Activated naive CD8-positive, alpha-beta T cell (primary cell): ENCODE data around the gene HOXC9.

Experiments used
- H3K27ac Mint-ChIP-seq: one replicate; pipeline ENCODE4 v1.8.0; 2021; ENCODE audit warnings: mixed read lengths
- H3K27me3 Mint-ChIP-seq: one replicate; pipeline ENCODE4 v1.8.0; 2021; ENCODE audit warnings: mixed read lengths
- H3K36me3 Mint-ChIP-seq: one replicate; pipeline ENCODE4 v1.8.0; 2021; ENCODE audit warnings: mixed read lengths
- H3K4me1 Mint-ChIP-seq: one replicate; pipeline ENCODE4 v1.8.0; 2021; ENCODE audit warnings: low read depth, mixed read lengths
- H3K4me3 Mint-ChIP-seq: one replicate; pipeline ENCODE4 v1.8.0; 2021; ENCODE audit warnings: mild to moderate bottlenecking, mixed read lengths
- H3K9me3 Mint-ChIP-seq: one replicate; pipeline ENCODE4 v1.8.0; 2021; ENCODE audit warnings: low read depth, mixed read lengths

HOXC9 gene

DNA sequence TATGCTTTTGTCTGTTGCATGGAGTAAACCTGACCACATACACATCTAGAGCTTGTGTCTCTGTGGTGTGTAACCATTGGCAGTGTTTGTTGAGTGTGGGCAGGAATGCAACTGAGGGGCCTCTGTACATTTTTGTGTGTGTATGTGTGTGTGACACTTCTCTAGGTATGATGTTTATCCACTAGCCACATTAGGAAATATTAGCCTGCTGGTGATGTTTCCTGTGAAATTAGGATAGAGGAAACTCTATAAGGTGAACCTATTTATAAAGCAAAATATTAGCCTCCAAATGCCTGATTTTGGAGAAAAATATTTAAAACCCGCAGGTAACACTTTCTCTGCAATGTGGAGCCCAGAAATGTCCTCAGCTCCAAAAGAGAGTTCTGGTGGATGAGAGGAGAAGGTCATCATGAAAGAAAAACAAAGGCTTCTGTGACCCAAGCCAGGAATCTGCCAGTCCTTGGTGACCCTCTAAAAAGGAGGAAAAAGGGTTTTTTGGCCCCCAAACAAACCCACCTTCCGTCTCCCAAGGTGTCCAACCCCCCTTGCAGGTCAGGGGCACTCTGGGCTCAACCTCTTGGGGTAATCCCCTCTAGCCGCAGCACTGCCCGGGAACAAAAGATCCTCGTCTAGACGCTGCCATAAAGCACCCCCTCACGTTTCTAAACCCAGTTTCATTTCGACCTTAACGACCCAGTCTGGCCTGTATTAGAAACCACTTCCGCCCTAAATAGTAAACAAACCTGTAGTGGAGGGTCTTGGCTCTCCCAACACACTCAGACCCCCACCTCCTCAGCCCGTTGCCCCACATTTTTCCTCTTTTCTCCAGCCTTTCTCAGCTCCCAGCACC, 22.1 kb upstream of the HOXC9 start:
- H3K27me3 Mint-ChIP-seq, result peaks cover 62% of the 10 kb centered on the region
- H3K27ac Mint-ChIP-seq, result no peak overlapping the region
- H3K36me3 Mint-ChIP-seq, result peaks cover 2% of the 10 kb centered on the region
- H3K9me3 Mint-ChIP-seq, result no peaks in the 10 kb centered on the region
- no peak overlapping the region for H3K4me3 Mint-ChIP-seq
- peaks cover 26% of the 10 kb centered on the region for H3K4me1 Mint-ChIP-seq

DNA sequence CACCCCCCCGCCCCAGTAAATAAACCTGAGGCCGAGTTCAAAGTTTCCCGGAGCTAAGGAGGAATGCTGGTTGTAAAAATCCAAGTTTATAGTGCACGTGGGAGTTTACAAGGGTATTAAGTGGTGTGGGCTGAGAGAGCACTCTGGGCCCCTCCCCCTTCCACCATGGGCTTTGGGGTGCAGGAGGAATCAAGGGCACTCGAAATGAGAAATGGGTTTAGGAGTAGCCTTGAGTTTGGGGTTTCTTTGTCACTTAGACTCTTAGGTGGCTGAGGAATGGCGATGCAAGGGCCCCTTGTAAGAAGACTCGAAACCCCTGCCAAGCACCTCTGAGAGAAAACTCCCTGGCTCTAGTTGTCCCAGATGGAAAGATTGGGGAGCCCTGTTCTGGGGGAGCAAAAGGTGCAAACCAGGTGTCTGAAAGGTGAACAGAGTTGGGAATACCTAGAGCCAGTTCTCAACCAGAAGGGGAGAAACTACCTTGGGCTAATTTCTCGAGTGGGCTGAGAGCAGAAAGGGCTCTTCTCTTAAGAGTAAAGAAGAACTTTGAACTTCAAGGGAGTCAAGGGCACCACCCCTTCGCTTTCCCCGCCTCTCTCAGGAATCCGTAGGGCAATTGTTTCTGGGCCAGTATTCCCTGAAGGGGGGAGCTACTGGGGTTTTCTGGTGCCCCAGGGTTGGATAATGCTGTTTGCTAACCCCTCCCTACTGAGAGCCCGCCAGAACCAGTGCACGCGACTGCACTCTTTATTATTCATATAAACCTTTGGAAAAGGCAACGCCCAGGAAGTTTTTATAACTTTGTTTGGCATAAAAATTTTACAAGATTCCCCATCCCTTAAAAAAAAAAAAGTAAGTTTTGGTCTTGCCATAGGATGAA, 21.2 kb upstream of the HOXC9 start:
- Mint-ChIP-seq H3K4me1 (peaks cover 19% of the 10 kb centered on the region), H3K9me3 (no peaks in the 10 kb centered on the region), H3K27me3 (peaks cover 64% of the 10 kb centered on the region), H3K36me3 (no peaks in the 10 kb centered on the region), H3K4me3 (no peak overlapping the region), H3K27ac (no peak overlapping the region)

DNA sequence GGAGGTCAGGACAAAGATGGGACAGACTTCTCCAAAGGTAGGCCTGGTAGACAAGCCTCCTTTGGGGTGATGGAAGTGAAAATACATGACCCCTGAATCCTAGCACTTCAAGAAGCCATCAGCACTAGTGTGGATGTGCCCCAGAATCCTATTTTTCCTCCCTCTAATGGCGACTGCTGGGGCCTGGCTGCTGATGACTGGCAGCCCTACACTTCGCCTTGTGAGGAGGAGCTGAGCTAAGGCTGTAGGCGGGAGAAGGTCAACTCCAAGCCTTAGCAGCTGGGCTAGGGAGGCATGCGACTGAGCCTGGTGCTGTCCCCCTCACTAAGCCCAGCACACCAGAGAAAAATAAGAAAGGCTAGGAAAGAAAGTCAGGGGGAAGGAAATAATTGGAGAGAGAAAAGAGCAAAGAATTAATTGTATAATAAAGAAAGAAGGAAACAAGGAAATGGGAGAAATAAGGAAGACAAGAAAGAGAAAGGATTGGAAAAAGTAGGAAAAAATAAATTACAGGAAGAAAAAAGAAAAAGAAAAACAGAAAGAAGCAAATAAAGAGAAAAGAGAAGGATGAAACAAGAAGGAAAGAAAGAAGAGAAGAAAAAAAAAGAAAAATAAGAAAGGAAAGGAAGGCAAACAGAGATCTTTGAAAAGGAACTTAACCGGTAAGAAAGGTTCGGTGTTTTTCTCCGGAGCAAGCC, 19.7 kb upstream of the HOXC9 start:
- Mint-ChIP-seq H3K4me1 (peaks cover 20% of the 10 kb centered on the region), H3K9me3 (no peaks in the 10 kb centered on the region), H3K27ac (no peak overlapping the region), H3K4me3 (no peak overlapping the region), H3K27me3 (peaks cover 68% of the 10 kb centered on the region), H3K36me3 (no peaks in the 10 kb centered on the region)

DNA sequence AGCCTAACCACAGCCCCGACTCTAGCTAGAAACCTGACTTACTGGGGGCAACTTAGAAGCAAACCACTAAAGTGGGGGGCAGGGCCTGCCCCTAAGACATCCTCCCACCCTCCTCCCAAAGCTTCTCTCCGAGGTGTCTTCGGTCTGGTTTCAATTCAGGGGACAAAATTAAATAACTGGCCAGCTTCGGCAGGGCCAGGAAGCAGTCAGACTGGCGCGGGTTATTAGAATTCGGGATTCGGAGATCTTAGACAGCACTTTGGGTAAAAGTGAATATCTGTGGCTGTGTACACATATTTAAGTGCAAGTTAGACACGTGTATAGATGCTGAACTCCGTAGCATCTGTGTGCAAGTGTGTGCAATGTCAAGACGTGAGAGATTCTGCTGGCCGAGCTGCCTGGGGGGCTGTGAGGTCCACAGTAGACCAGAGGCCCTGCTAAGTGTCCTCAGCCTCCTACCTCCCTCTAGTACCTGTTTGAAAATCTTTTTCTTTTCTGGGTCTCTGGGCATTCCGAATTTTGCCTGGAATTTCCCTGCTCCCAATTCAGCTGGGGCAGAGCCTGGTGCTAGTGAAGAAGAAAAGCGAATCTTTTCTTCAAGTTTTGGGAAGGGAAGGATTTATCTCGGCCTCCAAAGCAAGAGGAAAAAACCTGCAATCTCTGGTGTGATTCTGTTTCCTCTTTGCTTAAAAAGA, 19.0 kb upstream of the HOXC9 start:
- Mint-ChIP-seq H3K36me3 (no peaks in the 10 kb centered on the region), H3K27me3 (peaks cover 65% of the 10 kb centered on the region), H3K4me1 (peaks cover 19% of the 10 kb centered on the region), H3K27ac (no peak overlapping the region), H3K9me3 (no peaks in the 10 kb centered on the region), H3K4me3 (no peak overlapping the region)

DNA sequence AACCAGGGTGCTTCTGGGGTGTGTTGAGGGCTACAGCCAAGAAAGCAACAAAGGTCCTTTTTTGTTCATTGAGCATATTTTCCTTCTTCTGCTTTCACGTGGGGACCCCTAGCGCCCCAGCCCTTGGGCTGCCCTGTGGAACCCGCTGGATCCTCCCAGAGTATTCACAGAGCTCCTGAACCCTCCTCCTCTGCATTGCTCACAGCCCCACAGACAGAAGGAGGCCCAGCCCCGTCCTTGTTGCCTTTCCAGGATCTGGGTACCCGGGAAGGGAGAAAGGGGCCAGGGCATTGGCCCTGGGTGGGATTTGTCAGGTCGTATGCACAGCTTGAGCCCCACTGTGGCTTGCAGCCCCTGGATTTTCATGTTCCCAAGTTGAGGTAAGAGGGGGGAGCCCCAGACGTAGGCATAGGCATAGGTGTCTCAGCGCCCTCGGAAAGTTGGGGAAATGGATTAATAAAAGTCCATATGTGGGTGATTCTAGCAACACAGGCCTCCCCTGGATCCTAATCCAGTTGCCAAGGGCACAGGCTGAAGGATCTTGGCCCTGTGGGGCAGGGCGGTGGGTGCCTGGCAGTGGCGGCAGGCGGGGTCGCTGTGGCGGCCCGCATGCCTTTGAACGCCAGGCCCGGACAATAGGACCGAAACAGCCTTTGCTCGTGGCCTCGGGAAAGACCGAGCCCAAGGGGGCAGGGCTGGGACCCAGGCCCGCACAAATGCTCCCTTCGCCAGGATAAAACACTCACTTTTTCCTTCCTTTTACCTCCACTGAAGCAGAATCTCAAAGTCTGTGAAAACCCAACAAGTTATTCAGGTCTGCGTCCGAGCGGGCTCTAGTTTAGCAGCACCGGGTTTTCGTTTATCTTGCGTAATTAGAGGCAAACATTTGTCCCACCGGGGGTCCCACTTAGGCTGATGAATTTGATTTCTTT, 18.1 kb upstream of the HOXC9 start:
- no peaks in the 10 kb centered on the region for H3K36me3 Mint-ChIP-seq
- no peak overlapping the region for H3K27ac Mint-ChIP-seq
- no peaks in the 10 kb centered on the region for H3K9me3 Mint-ChIP-seq
- peaks cover 25% of the 10 kb centered on the region for H3K4me1 Mint-ChIP-seq
- H3K27me3 Mint-ChIP-seq, result peaks cover 67% of the 10 kb centered on the region
- no peak overlapping the region for H3K4me3 Mint-ChIP-seq

DNA sequence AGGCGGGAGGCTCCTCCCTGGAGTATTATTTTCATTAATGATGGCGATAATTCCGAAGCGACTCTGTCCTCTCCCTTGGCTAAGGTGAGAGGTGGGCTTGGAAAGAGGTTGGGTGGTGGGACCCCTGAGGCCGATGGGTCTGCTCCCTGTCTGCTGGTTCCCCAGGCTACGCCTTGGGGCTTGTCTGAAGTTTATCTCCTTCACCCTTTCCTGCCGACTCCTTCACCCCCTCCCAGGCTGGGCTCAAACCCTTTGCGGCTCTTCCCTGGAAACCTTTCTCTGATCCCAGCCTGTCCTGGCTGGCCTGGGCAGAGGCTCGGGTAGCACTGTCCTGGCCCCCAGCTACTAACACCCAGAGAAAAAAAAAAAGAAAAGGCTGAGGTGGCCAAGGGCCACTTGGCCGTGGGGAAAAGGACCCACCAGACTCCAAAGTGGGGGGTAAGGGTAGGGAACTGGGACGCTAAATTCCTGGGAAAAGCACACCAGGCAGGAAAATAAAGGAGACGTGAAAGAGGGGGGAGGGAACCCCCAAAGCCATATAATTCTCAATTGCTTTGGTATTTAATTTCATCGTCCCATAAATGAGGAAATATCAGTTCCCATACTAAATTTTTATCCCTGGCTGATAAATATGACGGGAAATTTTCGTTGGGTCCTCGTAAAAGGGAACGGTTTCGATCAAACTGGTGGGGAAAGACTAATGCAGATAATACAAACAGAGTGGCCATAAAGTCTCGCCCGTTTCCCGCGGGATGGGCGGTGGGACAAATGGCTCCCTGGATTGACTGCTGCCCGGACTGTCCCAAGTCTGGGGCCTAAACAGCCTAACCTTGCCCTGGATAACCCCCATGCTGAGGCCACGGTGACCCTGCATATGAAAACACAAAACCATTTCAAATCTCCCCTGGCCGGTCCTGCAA, 17.1 kb upstream of the HOXC9 start:
- Mint-ChIP-seq H3K4me1 (peaks cover 25% of the 10 kb centered on the region), H3K4me3 (no peak overlapping the region), H3K36me3 (no peaks in the 10 kb centered on the region), H3K27ac (no peak overlapping the region), H3K9me3 (no peaks in the 10 kb centered on the region), H3K27me3 (peaks cover 68% of the 10 kb centered on the region)

DNA sequence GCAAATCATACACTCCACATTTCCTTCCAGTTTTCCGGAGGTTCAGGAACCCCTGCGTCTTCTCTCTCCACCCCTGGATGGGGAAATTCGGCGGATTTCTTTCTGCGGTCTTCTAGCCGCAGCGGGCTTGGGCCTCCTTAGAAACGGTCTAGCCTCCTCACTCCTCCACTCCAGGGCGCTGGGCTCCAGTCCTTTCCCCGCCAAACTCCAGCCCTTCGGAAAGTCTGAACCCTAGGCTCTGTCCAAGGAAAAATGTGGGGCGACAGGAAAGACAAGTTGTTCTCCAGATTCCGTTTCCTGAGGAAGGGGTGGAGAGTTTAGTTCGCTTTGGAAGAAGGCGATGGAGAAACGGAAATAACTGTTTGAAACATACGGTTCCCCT, 16.4 kb upstream of the HOXC9 start:
- no peak overlapping the region for H3K4me3 Mint-ChIP-seq
- no peak overlapping the region for H3K27ac Mint-ChIP-seq

DNA sequence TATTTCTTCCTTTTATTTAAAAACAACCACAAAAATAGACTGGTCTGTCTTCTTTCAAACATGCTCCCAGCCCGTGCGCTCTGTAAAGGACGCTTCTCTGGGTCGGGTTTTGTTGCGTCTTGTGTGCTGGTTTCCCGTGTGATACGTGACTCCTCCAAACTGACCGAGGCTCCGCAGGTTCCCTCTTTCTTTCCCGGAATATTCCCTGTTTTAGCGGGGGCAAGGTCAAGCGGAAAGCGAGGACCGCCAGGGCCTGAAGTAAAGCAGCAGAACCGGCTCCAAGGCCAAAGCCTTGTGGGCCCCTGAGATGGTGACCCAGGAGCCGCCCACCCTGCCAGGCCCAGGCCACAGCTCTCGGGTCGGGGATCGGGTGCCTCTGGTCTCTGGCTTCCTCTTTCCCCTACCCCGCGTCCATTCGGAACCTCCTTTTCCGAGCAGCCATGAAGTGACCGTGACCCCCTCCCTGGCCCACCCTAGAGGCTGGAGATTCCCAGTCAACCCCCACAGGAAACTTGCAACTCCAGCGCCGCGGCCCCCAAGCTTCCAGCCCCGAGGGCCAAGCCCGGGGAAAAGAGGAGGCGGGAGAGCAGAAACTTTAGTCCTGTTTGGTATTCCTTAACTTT, 15.9 kb upstream of the HOXC9 start:
- H3K4me1 Mint-ChIP-seq, result peaks cover 27% of the 10 kb centered on the region
- H3K36me3 Mint-ChIP-seq, result no peaks in the 10 kb centered on the region
- H3K27ac Mint-ChIP-seq, result no peak overlapping the region
- H3K9me3 Mint-ChIP-seq, result no peaks in the 10 kb centered on the region
- no peak overlapping the region for H3K4me3 Mint-ChIP-seq
- H3K27me3 Mint-ChIP-seq, result peaks cover 69% of the 10 kb centered on the region

More for the DNA sequence above, 16.4 kb upstream of the HOXC9 start:
- Mint-ChIP-seq H3K9me3 (no peaks in the 10 kb centered on the region), H3K27me3 (peaks cover 70% of the 10 kb centered on the region), H3K36me3 (no peaks in the 10 kb centered on the region), H3K4me1 (peaks cover 25% of the 10 kb centered on the region)

DNA sequence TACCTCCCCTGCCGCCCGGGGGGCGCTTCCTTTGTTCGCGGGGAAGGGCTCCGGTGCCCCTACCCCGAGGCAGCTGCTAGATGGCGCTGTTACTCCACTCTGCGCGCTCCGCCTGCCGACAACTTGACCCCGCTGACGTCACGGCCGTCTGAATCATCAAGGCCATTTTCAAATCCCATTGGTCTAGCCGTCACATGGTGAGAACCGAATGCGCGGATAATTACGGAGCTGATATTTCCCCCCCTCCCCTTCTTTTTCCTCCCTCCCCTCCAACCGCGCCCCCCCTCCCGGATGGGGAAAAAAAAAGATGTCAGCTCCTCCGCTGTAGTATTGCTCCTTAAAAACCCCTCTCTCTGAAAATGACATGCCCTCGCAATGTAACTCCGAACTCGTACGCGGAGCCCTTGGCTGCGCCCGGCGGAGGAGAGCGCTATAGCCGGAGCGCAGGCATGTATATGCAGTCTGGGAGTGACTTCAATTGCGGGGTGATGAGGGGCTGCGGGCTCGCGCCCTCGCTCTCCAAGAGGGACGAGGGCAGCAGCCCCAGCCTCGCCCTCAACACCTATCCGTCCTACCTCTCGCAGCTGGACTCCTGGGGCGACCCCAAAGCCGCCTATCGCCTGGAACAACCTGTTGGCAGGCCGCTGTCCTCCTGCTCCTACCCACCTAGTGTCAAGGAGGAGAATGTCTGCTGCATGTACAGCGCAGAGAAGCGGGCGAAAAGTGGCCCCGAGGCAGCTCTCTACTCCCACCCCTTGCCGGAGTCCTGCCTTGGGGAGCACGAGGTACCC, 14.9 kb upstream of the HOXC9 start, which contains the start of gene HOXC10:
HOXC10 (plus strand) TSS at position 246 of the 791 bp plus-strand sequence; CDS start at position 360, 114 bp downstream.
- no peaks in the 10 kb centered on the region for H3K9me3 Mint-ChIP-seq
- peak within 1 kb of the TSS; percentile 71 for H3K4me3 Mint-ChIP-seq
- H3K4me1 Mint-ChIP-seq, result peaks cover 37% of the 10 kb centered on the region
- peaks cover 69% of the 10 kb centered on the region for H3K27me3 Mint-ChIP-seq
- H3K27ac Mint-ChIP-seq, result no peak within 1 kb of the TSS
- H3K36me3 Mint-ChIP-seq, result no peaks in the 10 kb centered on the region

DNA sequence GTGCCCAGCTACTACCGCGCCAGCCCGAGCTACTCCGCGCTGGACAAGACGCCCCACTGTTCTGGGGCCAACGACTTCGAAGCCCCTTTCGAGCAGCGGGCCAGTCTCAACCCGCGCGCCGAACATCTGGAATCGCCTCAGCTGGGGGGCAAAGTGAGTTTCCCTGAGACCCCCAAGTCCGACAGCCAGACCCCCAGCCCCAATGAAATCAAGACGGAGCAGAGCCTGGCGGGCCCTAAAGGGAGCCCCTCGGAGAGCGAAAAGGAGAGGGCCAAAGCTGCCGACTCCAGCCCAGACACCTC, 14.3 kb upstream of the HOXC9 start:
- H3K27ac Mint-ChIP-seq, result no peak overlapping the region
- peak overlapping the region; percentile 71 for H3K4me3 Mint-ChIP-seq
- peaks cover 70% of the 10 kb centered on the region for H3K27me3 Mint-ChIP-seq
- H3K36me3 Mint-ChIP-seq, result no peaks in the 10 kb centered on the region
- H3K9me3 Mint-ChIP-seq, result no peaks in the 10 kb centered on the region
- H3K4me1 Mint-ChIP-seq, result peaks cover 37% of the 10 kb centered on the region

DNA sequence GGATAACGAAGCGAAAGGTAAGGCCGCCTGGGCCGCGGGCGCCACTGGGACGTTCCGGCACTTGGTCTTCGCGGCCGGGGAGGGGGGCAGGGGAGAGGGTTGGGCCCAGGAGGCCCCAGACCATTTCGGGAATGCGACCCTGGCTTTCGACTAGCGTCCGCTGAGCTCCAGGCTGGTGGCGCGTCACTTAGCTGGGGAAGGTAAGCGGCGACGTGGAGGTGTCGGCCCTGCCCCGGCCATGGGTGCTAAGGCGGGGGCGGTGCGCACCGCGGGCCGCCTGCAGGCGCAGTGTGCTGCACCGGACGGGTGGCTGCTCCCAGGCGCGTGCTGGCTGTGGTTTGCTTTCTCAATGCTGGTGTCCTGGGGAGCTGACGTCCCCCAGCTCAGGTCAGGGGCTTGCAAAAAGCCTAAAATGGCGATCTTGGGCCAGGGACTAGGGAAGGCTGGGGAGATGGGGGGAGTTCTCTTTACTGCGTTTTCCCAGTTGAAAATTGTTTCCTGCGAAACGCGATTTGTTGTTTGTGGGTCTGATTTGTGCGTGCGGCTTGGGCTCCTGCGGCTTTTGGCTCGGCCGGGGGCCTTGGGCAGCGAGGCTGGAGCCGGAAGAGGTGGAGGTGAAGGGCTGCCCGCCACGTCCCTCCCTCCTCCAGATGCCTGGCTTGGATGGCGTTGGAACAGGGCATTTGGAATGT, 13.8 kb upstream of the HOXC9 start:
- H3K27ac Mint-ChIP-seq, result no peak overlapping the region
- H3K27me3 Mint-ChIP-seq, result peaks cover 68% of the 10 kb centered on the region
- peak overlapping the region; percentile 38 for H3K4me3 Mint-ChIP-seq
- no peaks in the 10 kb centered on the region for H3K36me3 Mint-ChIP-seq
- peaks cover 33% of the 10 kb centered on the region for H3K4me1 Mint-ChIP-seq
- H3K9me3 Mint-ChIP-seq, result no peaks in the 10 kb centered on the region
